IPS-15b (cell line): ENCODE results near the gene FUBP3.
"Not testable (repeated sequence)": the region's sequence is repeated elsewhere in the genome, so short reads cannot be mapped to it uniquely, and the experiment has no call there.

Experiments
- H3K27me3 ChIP-seq: one replicate; pipeline ENCODE4 v1.6.1; 2013; ENCODE audit warnings: low read length; ENCODE audit not compliant: control insufficient read depth, insufficient read depth
- H3K36me3 ChIP-seq: one replicate; pipeline ENCODE4 v1.6.1; 2013; ENCODE audit warnings: low read length; ENCODE audit not compliant: control insufficient read depth, insufficient read depth
- H3K4me1 ChIP-seq: one replicate; pipeline ENCODE4 v1.6.1; 2013; ENCODE audit warnings: mild to moderate bottlenecking, low read length; ENCODE audit not compliant: control insufficient read depth, insufficient read depth
- H3K4me3 ChIP-seq: one replicate; pipeline ENCODE4 v1.5.1; 2013; ENCODE audit warnings: low read depth, low read length
- H3K9ac ChIP-seq: one replicate; pipeline ENCODE4 v1.6.1; 2013; ENCODE audit warnings: low read depth, mild to moderate bottlenecking, low read length
- H3K9me3 ChIP-seq: one replicate; pipeline ENCODE4 v1.6.1; 2013; ENCODE audit warnings: mild to moderate bottlenecking, low read length; ENCODE audit not compliant: control insufficient read depth, insufficient read depth

The FUBP3 gene

DNA sequence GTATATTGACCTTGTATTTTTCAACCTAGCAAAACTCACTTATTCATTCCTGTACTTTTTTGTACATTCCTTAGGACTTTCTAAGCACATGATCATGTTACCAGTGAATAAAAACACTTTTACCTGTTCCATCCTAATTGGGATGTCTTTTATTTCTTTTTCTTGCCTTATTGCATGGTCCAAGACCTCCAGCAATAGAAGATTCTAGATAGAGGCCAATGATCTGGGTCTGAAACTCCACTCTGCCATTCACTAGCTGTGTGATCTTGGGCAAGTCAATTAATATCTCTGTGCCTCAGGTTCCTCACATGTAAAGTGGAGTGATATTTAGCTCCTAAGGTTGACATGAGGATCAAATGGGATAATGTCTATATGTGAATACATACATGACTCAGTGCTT lies 105.7 kb downstream of the FUBP3 start:
- no peaks in the 10 kb centered on the region for H3K36me3 ChIP-seq
- H3K9me3 ChIP-seq, result no peaks in the 10 kb centered on the region
- peaks cover 16% of the 10 kb centered on the region for H3K27me3 ChIP-seq
- H3K4me3 ChIP-seq, result no peak overlapping the region
- no peak overlapping the region for H3K9ac ChIP-seq
- H3K4me1 ChIP-seq, result no peaks in the 10 kb centered on the region

DNA sequence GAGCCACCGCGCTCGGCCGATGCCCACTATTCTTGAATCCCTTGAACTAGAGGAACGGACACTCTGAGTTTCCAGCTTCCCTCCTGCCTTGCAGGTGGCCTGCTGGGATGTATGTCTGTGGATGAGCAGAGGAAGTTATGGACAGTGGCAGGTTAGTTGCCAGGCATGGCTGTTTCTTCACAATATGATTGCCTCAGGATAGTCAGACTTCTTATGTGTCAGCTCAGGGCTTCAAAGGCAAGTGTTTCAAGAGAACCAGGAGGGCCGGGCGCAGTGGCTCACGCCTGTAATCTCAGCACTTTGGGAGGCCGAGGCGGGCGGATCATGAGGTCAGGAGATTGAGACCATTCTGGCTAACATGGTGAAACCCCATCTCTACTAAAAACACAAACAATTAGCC lies 106.6 kb downstream of the FUBP3 start:
- H3K36me3 ChIP-seq, H3K9me3 ChIP-seq: not testable (repeated sequence)

DNA sequence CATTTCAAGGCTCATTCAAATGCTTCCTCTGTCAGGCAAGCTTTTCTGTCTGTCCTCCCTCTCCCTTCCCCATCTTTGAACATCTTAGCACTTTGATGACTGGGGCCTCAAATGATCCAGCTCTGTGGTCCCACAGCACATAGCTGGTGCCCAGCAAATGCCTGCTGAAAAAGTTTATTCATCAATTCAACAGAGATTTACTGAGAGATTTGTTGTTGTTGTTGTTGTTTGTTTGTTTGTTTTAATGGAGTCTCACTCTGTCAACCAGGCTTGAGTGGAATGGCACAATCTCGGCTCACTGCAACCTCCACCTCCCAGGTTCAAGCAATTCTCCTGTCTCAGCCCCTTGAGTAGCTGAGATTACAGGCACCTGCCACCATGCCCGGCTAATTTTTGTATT lies 108.2 kb downstream of the FUBP3 start:
- no peaks in the 10 kb centered on the region for H3K36me3 ChIP-seq
- H3K9me3 ChIP-seq, result no peaks in the 10 kb centered on the region
- no peaks in the 10 kb centered on the region for H3K4me1 ChIP-seq
- no peaks in the 10 kb centered on the region for H3K27me3 ChIP-seq
- H3K4me3 ChIP-seq, result no peak overlapping the region
- no peak overlapping the region for H3K9ac ChIP-seq

More for the DNA sequence above, 106.6 kb downstream of the FUBP3 start:
- not testable (repeated sequence) for H3K9ac ChIP-seq, H3K4me3 ChIP-seq, H3K27me3 ChIP-seq, H3K4me1 ChIP-seq
